A673 (cell line): ENCODE measurements around the gene S100A3. TPM values are rescaled to one million over a fixed set of nuclear protein-coding genes. Genes with fewer than 3 reads are reported as not detected.
"Not testable (repeated sequence)": the region's sequence is repeated elsewhere in the genome, so short reads cannot be mapped to it uniquely, and the experiment has no call there.

Experiments used
- BruUV-seq: library from RNA; stranded (reverse); fragments of 400-500 nt; replicated peaks from 2 replicates; lab custom pipeline; 2021; lab: Mats Ljungman, UMichigan
- CTCF ChIA-PET: fragments of 300-600 bp; sonication (Branson Sonifier 250); formaldehyde crosslinking; loops from one replicate; lab custom pipeline; 2022; ENCODE audit warnings: antibody characterized with exemption; lab: Charles Lee
- POLR2A ChIA-PET: fragments of 300-600 bp; sonication (Branson Sonifier 250); formaldehyde crosslinking; loops from one replicate; lab custom pipeline; 2022; ENCODE audit warnings: antibody characterized with exemption; ENCODE audit not compliant: low non-redundant PET; lab: Charles Lee
- DNase-seq: peaks from one replicate; pipeline ENCODE4 v3.0.0-alpha.2; 2015; ENCODE audit warnings: low spot score
- H3K27ac ChIP-seq: fragments of 200-600 bp; sonication (generic); 2 replicates; pipeline ENCODE4 v1.5.1; 2016; ENCODE audit warnings: mixed run types, low read depth, mild to moderate bottlenecking, mixed read lengths, antibody characterized with exemption, low read length; ENCODE audit not compliant: poor library complexity, severe bottlenecking
- H3K27me3 ChIP-seq: fragments of 200-600 bp; sonication (generic); replicated peaks from 2 replicates; pipeline ENCODE4 v1.6.1; 2017; ENCODE audit warnings: mixed run types, low read depth, mild to moderate bottlenecking, mixed read lengths, antibody characterized with exemption, low read length; ENCODE audit not compliant: insufficient read depth, poor library complexity
- H3K36me3 ChIP-seq: fragments of 200-600 bp; sonication (generic); 2 replicates; pipeline ENCODE4 v1.6.1; 2016; ENCODE audit warnings: mixed run types, mild to moderate bottlenecking, mixed read lengths, antibody characterized with exemption, low read length; ENCODE audit not compliant: insufficient read depth, poor library complexity, severe bottlenecking
- H3K4me1 ChIP-seq: fragments of 200-600 bp; sonication (generic); 2 replicates; pipeline ENCODE4 v1.6.1; 2017; ENCODE audit warnings: mixed run types, mild to moderate bottlenecking, mixed read lengths, antibody characterized with exemption, low read length; ENCODE audit not compliant: insufficient read depth, poor library complexity, severe bottlenecking
- H3K4me3 ChIP-seq: fragments of 200-600 bp; sonication (generic); 2 replicates; pipeline ENCODE4 v1.5.1; 2016; ENCODE audit warnings: low read depth, mixed run types, mild to moderate bottlenecking, mixed read lengths, low read length; ENCODE audit not compliant: poor library complexity, severe bottlenecking
- H3K9me3 ChIP-seq: fragments of 200-600 bp; sonication (generic); 2 replicates; pipeline ENCODE4 v1.6.1; 2016; ENCODE audit warnings: mixed run types, low read depth, mild to moderate bottlenecking, mixed read lengths, antibody characterized with exemption, low read length; ENCODE audit not compliant: poor library complexity, severe bottlenecking
- EZH2 ChIP-seq: fragments of 200-600 bp; sonication (generic); IDR thresholded peaks from 2 replicates; pipeline ENCODE4 v1.6.1; 2017; ENCODE audit warnings: borderline replicate concordance, low read depth, mild to moderate bottlenecking, mixed read lengths, antibody characterized with exemption, low read length; ENCODE audit not compliant: poor library complexity, severe bottlenecking
- intact Hi-C: fragments of 100-400 bp; cut with micrococcal nuclease; formaldehyde crosslinking; loops from one replicate; pipeline ENCODE4 v1.10.0; 2022; ENCODE audit not compliant: unreplicated experiment
- total RNA-seq: library from RNA; stranded (reverse); gene quantifications from 2 replicates; pipeline ENCODE4 v1.2.3, GENCODE V29; 2021
- TF ChIP-seq, protein P1 (sequence below): fragments of 300-800, 200-600 bp; sonication (generic); conservative IDR thresholded peaks from 2 replicates; pipeline ENCODE4 v1.5.1; 2017; ENCODE audit warnings: low read depth, mild to moderate bottlenecking, antibody characterized with exemption, low read length, moderate library complexity, mixed read lengths

The S100A3 gene
- total RNA-seq, 1 experiment from 2014 or later = 0.99 TPM

DNA sequence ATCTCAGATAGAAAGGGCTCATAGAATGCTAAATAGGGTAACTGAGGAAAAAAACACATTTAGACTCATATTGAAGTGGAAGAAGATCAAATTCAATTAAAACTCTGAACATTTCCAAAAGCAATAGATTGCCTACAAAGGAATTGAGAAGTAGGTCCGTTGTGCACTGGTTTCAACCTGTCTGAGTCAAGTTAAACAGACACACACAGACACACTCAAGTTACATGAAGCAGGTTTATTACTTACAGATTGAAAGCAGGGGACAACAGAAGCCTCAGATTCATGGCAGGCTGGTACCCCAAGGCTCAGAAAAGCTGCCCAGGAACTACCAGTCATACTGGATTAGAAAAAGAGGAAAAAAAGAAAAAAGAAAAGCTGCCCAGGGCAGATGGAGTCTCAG, 37.3 kb upstream of the S100A3 start:
- no peaks in the 10 kb centered on the region for H3K36me3 ChIP-seq
- intact Hi-C loops = no loop called here
- ChIA-PET CTCF (no interaction called here), POLR2A (no interaction called here)
- no peaks in the 10 kb centered on the region for H3K27me3 ChIP-seq
- H3K27ac ChIP-seq = no peak overlapping the region
- no peak overlapping the region for H3K4me3 ChIP-seq
- H3K9me3 ChIP-seq = no peaks in the 10 kb centered on the region
- no TSS peak for BruUV-seq
- no peaks in the 10 kb centered on the region for H3K4me1 ChIP-seq
- DNase-seq = no peak
- no peak for TF ChIP-seq EZH2
- TF ChIP-seq, protein P1, sequence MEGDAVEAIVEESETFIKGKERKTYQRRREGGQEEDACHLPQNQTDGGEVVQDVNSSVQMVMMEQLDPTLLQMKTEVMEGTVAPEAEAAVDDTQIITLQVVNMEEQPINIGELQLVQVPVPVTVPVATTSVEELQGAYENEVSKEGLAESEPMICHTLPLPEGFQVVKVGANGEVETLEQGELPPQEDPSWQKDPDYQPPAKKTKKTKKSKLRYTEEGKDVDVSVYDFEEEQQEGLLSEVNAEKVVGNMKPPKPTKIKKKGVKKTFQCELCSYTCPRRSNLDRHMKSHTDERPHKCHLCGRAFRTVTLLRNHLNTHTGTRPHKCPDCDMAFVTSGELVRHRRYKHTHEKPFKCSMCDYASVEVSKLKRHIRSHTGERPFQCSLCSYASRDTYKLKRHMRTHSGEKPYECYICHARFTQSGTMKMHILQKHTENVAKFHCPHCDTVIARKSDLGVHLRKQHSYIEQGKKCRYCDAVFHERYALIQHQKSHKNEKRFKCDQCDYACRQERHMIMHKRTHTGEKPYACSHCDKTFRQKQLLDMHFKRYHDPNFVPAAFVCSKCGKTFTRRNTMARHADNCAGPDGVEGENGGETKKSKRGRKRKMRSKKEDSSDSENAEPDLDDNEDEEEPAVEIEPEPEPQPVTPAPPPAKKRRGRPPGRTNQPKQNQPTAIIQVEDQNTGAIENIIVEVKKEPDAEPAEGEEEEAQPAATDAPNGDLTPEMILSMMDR = no peak

DNA sequence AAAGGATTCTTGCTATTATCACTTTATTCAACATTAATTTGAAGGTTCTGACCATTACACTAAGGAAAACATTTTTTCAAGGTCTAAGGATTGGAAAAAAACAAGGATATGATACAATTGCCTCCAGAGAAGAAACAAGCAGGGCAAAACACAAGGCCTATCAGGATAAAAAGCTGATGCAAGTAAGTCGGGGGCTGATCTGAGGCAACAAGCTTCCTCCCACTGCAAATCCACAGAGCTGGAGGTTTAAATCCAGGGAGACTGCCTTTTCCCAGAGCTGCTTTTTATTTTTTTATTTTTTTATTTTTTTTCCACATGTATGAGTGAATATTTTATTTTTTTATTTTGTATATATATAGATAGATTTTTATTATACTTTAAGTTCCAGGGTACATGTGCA, 35.9 kb upstream of the S100A3 start:
- ChIA-PET CTCF (no interaction called here), POLR2A (no interaction called here)
- DNase-seq = no peak
- Histone ChIP-seq H3K27me3 (no peaks in the 10 kb centered on the region), H3K36me3 (no peaks in the 10 kb centered on the region), H3K27ac (no peak overlapping the region), H3K4me1 (no peaks in the 10 kb centered on the region), H3K4me3 (no peak overlapping the region), H3K9me3 (no peaks in the 10 kb centered on the region)
- TF ChIP-seq, protein P1 = no peak
- no peak for TF ChIP-seq EZH2
- no TSS peak for BruUV-seq
- intact Hi-C loops = no loop called here

DNA sequence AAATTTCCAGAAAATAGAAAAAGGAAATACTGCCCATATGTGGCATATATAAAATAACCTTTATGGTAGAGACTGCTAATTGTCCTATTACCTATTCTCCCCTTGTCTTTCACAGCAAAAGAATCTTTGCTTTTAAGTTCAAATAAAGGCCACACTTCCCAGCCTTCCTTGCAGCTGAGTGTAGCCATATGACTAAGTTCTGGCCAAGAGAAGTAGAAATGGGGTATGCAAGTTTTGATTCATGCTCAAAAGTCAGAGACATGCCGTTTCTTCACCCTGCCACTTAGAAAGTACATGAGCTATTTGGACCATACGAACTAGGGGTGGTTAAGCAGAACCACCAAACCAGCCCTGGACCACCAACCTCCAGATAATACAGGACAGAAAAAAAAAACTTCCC, 34.9 kb upstream of the S100A3 start:
- Histone ChIP-seq H3K4me3 (no peak overlapping the region), H3K9me3 (no peaks in the 10 kb centered on the region), H3K27me3 (no peaks in the 10 kb centered on the region), H3K27ac (no peak overlapping the region), H3K36me3 (no peaks in the 10 kb centered on the region), H3K4me1 (no peaks in the 10 kb centered on the region)
- DNase-seq = no peak
- POLR2A ChIA-PET = no interaction called here
- TF ChIP-seq EZH2 = no peak
- TF ChIP-seq, protein P1 = no peak
- CTCF ChIA-PET = no interaction called here
- intact Hi-C loops = no loop called here
- BruUV-seq = no TSS peak

DNA sequence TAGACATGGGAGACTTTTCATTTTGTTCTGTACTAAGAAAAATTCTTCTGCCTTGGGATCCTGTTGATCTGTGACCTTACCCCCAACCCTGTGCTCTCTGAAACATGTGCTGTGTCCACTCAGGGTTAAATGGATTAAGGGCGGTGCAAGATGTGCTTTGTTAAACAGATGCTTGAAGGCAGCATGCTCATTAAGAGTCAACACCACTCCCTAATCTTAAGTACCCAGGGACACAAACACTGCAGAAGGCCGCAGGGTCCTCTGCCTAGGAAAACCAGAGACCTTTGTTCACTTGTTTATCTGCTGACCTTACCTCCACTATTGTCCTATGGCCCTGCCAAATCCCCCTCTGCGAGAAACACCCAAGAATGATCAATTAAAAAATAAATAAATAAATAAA, 34.5 kb upstream of the S100A3 start:
- POLR2A ChIA-PET, CTCF ChIA-PET, H3K36me3 ChIP-seq, H3K9me3 ChIP-seq, intact Hi-C loops, H3K27ac ChIP-seq, H3K4me1 ChIP-seq, H3K4me3 ChIP-seq, H3K27me3 ChIP-seq, BruUV-seq, DNase-seq: not testable (repeated sequence)

DNA sequence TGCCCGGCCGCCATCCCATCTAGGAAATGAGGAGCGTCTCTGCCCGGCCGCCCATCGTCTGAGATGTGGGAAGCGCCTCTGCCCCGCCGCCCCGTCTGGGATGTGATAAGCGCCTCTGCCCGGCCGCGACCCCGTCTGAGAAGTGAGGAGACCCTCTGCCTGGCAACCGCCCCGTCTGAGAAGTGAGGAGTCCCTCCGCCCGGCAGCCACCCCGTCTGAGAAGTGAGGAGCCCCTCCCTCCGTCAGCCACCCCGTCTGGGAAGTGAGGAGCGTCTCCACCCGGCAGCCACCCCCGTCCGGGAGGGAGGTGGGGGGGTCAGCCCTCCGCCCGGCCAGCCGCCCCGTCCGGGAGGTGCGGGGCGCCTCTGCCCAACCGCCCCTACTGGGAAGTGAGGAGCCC, 33.8 kb upstream of the S100A3 start:
- intact Hi-C loops, CTCF ChIA-PET, BruUV-seq, H3K4me3 ChIP-seq, H3K36me3 ChIP-seq, H3K27ac ChIP-seq, DNase-seq, POLR2A ChIA-PET, H3K27me3 ChIP-seq, H3K9me3 ChIP-seq, H3K4me1 ChIP-seq: not testable (repeated sequence)
